Adrenal gland (tissue), 12 donors: ENCODE measurements around the gene MEGF11. TPM values are rescaled to one million over a fixed set of nuclear protein-coding genes. Genes with fewer than 3 reads are reported as not detected.

Source experiments
- DNase-seq, 7 donors: peaks; one replicate each; pipeline ENCODE4 v3.0.0-alpha.2; 2019 to 2020
- H3K27ac ChIP-seq, 5 donors: fragments of 200-600 bp; sonication (generic) in 4 of 5; 1 replicate in 3 of 5; 2 replicates in 2 of 5; pipeline versions ENCODE4 v1.5.1 to v1.8.0; 2016 to 2020; ENCODE audit warnings: mild to moderate bottlenecking in 1 of 5
- H3K27me3 ChIP-seq: fragments of 200-600 bp; 2 replicates; pipeline ENCODE4 v1.8.0; 2021
- H3K36me3 ChIP-seq, 2 donors: fragments of 200-600 bp; replicated peaks in 1 of 2; 1 replicate in 1 of 2; 2 replicates in 1 of 2; pipeline versions ENCODE4 v1.5.1 to v1.8.0; 2018 to 2022
- H3K4me1 ChIP-seq, 2 donors: fragments of 200-600 bp; replicated peaks in 1 of 2; 1 replicate in 1 of 2; 2 replicates in 1 of 2; pipeline versions ENCODE4 v1.5.1 to v1.8.0; 2018 to 2021
- H3K4me3 ChIP-seq, 4 donors: fragments of 200-600 bp; sonication (generic) in 3 of 4; one replicate each; pipeline ENCODE4 v1.5.1; 2016 to 2018
- H3K9me3 ChIP-seq, 3 donors: fragments of 200-600 bp; sonication (generic) in 1 of 3; replicated peaks in 1 of 3; 1 replicate in 2 of 3; 2 replicates in 1 of 3; pipeline versions ENCODE4 v1.5.1 to v1.8.0; 2016 to 2021
- CTCF ChIP-seq, 6 experiments: fragments of 450-650 bp in 4 of 6; fragments of 200-600 bp in 2 of 6; sonication (generic) in 1 of 6; IDR thresholded peaks; 1 replicate in 5 of 6; 2 replicates in 1 of 6; pipeline versions ENCODE4 v1.5.1 to v1.8.0; 2016 to 2021; ENCODE audit warnings: antibody characterized with exemption in 6 of 6, mild to moderate bottlenecking in 2 of 6, moderate library complexity in 1 of 6
- POLR2A ChIP-seq, 2 donors: fragments of 450-650 bp; IDR thresholded peaks; one replicate each; pipeline ENCODE4 v1.6.1; 2017; ENCODE audit warnings: antibody characterized with exemption in 2 of 2, mild to moderate bottlenecking in 2 of 2, moderate library complexity in 1 of 2
- WGBS, 4 donors: extraction: QIAGEN DNeasy Blood & Tissue Kit in 2 of 4; methylation state at CpG; one replicate each; pipeline versions ENCODE4 v1.1.5 to v1.1.7; 2013 to 2017; 5-methylcytosine and 5-hydroxymethylcytosine counted together
- intact Hi-C, 2 donors: fragments of 100-400 bp; cut with DNase I; formaldehyde crosslinking; loops; one replicate each; pipeline versions ENCODE4 v1.14.1 to v1.15.0; 2022 to 2023
- polyA plus RNA-seq, 3 donors: library from polyadenylated mRNA; stranded (reverse); fragments of 200-250 nt in 2 of 3; fragments of 350-450 nt in 1 of 3; fragmentation: Illumina TruSeq in 1 of 3; extraction: RNeasy Lipid Tissue Mini Kit (QIAGEN cat#74804) in 1 of 3; gene quantifications; one replicate each; pipeline ENCODE4 v1.2.3, GENCODE V29; 2013 to 2014
- total RNA-seq, 9 donors: library from RNA; depleted of rRNA in 4 of 9; stranded (reverse); fragments of >200 nt in 4 of 9; fragments of 120-200 nt in 1 of 9; fragmentation: NEBNext Ultra II Directional in 1 of 9; extraction: Animal tissue kit (Norgen Biotek cat#: 25700) in 1 of 9; gene quantifications; one replicate each; pipeline versions ENCODE4 v1.1.0 to v1.2.4, GENCODE V29; 2013 to 2023
- donor health status: healthy with polysubstance abuse.
- donor health status: Bipolar disorder and iron deficiency.
- donor health status: DM: yes; HTN: yes; CAD: no.
- donor health status: DM: no; HTN: no; CAD: no.
- donor health status: DM: no; HTN: no; CAD: no.
- donor health status: DM: yes; HTN: yes; CAD: no.

The MEGF11 gene
- total and polyA plus RNA-seq, 12 donors = 0.04 to 0.98 (median 0.14) TPM; not detected in 5

- H3K27me3 ChIP-seq = no peaks in the 10 kb centered on the region
- WGBS, 4 donors = 64 to 76% (median 71%) methylated on average over 7 of the region's 7 CpGs
- no peak overlapping the region for H3K4me3 ChIP-seq
- H3K27ac ChIP-seq = no peak overlapping the region
- intact Hi-C loops = no loop called here
- no peak for DNase-seq
- H3K36me3 ChIP-seq = no peaks in the 10 kb centered on the region
- H3K4me1 ChIP-seq = no peaks in the 10 kb centered on the region
- TF ChIP-seq CTCF (IDR thresholded peaks at IDR 0.05) = no peak
- TF ChIP-seq POLR2A (IDR thresholded peaks at IDR 0.05) = no peak
- no peaks in the 10 kb centered on the region for H3K9me3 ChIP-seq
Observed at GRCh38 chr15:65953622-65954021, 299.9 kb downstream of the MEGF11 start.

- WGBS, 4 donors = 36 to 54% (median 38%) methylated on average over 7 of the region's 7 CpGs
- TF ChIP-seq POLR2A (IDR thresholded peaks at IDR 0.05) (no peak), CTCF (IDR thresholded peaks at IDR 0.05) (no peak)
Observed at GRCh38 chr15:65952391-65953053, 301.0 kb downstream of the MEGF11 start.

GRCh38 chr15:65951007-65951406 lies 302.5 kb downstream of the MEGF11 start:
- intact Hi-C loops = no loop called here
- Histone ChIP-seq H3K4me3 (no peak overlapping the region), H3K36me3 (no peaks in the 10 kb centered on the region), H3K27me3 (no peaks in the 10 kb centered on the region), H3K4me1 (no peaks in the 10 kb centered on the region), H3K27ac (no peak overlapping the region), H3K9me3 (no peaks in the 10 kb centered on the region)
- 82 to 93% (median 86%) methylated on average over 2 of the region's 2 CpGs for WGBS, 4 donors
- no peak for DNase-seq
- TF ChIP-seq POLR2A (IDR thresholded peaks at IDR 0.05) = no peak
- TF ChIP-seq CTCF (IDR thresholded peaks at IDR 0.05) = no peak

More at GRCh38 chr15:65952391-65953053, 301.0 kb downstream of the MEGF11 start:
- Histone ChIP-seq H3K27me3 (no peaks in the 10 kb centered on the region), H3K27ac (no peak overlapping the region), H3K36me3 (no peaks in the 10 kb centered on the region), H3K4me1 (no peaks in the 10 kb centered on the region), H3K4me3 (no peak overlapping the region), H3K9me3 (no peaks in the 10 kb centered on the region)
- peak in 6 of 7 donors; percentile 30 to 68 (median 56) for DNase-seq
- intact Hi-C loops = no loop called here

- Histone ChIP-seq H3K27ac (no peak overlapping the region), H3K9me3 (no peaks in the 10 kb centered on the region), H3K4me3 (no peak overlapping the region), H3K4me1 (no peaks in the 10 kb centered on the region), H3K36me3 (no peaks in the 10 kb centered on the region), H3K27me3 (no peaks in the 10 kb centered on the region)
- no peak for TF ChIP-seq POLR2A (IDR thresholded peaks at IDR 0.05)
- no peak for TF ChIP-seq CTCF (IDR thresholded peaks at IDR 0.05)
- intact Hi-C loops = no loop called here
- 62 to 70% (median 67%) methylated on average over 4 to 6 of the region's 6 CpGs for WGBS, 4 donors
- DNase-seq = no peak
Observed at GRCh38 chr15:65949491-65949890, 304.1 kb downstream of the MEGF11 start.
